Umbilical cord (tissue), 2 donors: ENCODE results near the gene MKX. TPM values are rescaled to one million over a fixed set of nuclear protein-coding genes. Genes with fewer than 3 reads are reported as not detected.
A peak's percentile ranks its signal among the peaks of the same experiment; 100 is the strongest.

ENCODE experiments used
- DNase-seq: peaks from one replicate; pipeline ENCODE4 v3.0.0-alpha.2; 2015; ENCODE audit warnings: low spot score
- total RNA-seq: library from RNA; depleted of rRNA; stranded (reverse); fragments of >200 nt; gene quantifications from one replicate; pipeline ENCODE4 v1.2.3, GENCODE V29; 2014; ENCODE audit warnings: low replicate concordance; ENCODE audit not compliant: insufficient read depth

The MKX gene
- total RNA-seq, result 10.1 TPM

DNA sequence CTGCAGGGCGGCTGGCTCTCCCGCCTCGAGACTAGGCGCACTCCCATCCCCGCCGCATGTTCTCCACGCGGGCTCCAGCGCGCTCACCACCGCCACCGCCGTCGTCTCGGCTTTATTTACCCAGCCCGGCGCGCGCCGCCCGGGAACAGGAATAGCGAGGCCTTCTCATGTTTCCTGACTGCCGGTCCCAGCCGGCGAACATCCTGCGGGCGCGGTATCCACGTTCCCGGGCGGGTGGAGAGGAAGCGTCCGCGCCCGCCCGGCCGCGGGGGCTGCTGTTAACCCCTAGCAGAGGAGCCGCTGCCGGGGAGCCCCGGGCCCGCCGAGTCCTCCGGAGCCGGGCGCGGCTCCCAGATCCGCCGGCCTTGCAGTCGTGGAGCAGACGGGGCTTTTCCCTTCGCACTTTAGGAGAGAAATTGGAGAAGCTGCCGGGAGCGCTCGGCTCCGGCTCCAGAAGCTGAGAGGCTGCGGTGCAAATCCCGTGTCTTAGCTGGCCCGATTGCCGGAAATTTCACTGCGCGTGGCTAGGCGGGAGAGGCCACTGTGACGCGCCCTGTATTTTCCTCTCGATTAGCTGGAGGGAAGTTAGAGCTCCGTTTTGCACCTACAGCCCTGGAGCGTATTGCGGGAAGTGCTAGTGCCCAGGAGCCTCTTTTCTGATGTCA, at the start of gene MKX:
Gene MKX (minus strand): TSS at position 88 of the 665 bp plus-strand sequence. CDS start 2,404 bp downstream, outside the sequence.
- peak; percentile 50 for DNase-seq

DNA sequence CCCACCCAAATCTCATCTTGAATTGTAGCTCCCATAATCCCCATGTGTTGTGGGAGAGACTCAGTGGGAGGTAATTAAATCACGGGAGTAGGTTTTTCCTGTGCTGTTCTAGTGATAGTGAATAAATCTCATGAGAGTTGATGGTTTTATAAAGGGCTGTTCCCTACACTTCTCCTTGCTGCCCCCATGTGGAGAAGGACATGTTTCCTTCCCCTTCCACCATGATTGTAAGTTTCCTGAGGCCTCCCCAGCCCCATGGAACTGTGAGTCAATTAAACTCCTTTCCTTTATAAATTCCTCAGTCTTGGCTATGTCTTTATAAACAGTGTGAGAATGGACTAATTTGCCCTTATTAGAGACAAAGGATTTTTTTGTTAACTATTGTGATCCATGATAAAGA, 48.5 kb upstream of the MKX start:
- no peak for DNase-seq

DNA sequence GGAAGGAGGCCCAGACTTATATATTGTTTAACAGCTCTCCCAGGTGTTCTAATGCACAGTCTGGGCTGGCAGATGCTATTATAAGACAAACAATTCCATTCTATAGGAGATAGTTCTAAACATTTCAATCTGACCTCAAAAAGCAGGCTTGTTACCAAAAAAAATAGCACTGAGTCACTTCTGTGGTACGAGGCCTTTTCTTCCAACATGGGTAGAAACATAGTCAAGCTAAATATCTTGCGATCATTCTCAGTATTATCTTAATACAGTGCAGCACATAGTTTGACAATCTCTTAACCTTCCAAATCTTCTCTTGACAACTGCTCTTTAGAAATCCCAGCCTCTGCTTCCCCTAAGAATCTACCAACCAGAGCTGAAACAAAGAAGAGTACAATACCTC, 46.6 kb upstream of the MKX start:
- peak; percentile 75 for DNase-seq

DNA sequence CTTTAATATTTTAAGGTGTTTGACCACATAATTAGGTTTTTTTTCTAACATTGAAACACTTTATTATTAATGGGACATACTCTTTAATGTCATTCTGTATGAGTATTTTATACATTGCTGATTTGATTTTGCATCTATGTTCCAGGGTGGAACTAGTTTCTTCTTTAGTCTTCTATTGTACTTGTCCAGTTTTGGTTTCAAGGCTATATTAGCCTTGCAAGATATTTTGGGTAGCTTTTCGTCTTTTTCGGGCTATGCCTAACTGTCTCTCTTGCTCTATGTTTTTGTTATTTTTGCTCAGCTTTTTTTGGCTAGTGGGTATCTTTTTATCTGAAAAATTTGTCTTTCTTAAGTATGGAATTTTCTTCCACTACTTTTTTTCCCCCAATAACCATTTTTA, 38.7 kb upstream of the MKX start:
- no peak for DNase-seq

- DNase-seq, result peak; percentile 28
Observed at GRCh38 chr10:27783660-27784059, 38.0 kb upstream of the MKX start.

- DNase-seq, result peak; percentile 26
Observed at GRCh38 chr10:27779462-27780015, 33.9 kb upstream of the MKX start.

GRCh38 chr10:27774831-27775230, 29.2 kb upstream of the MKX start:
- peak; percentile 58 for DNase-seq

DNA sequence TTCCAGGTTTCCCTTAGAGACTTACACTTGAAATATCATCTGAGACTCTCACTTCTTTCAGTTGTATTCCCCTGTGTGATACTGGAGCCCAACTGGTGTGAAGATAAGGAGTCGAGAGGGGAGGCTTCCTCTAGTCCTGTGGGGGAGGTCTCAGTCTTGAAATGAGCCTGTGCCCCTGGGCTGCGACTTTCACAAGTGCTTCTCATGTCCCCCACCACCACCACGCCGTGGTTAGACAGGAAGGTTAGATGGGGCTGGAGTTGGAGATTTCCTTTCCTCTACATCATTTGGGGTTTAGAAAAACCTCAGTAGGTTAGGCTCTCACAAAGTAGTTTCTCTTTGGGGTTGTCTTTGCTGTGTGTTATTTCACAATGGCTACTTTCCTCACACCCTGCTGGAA, 25.6 kb upstream of the MKX start:
- no peak for DNase-seq

GRCh38 chr10:27770181-27770580, 24.6 kb upstream of the MKX start:
- DNase-seq, result no peak

DNA sequence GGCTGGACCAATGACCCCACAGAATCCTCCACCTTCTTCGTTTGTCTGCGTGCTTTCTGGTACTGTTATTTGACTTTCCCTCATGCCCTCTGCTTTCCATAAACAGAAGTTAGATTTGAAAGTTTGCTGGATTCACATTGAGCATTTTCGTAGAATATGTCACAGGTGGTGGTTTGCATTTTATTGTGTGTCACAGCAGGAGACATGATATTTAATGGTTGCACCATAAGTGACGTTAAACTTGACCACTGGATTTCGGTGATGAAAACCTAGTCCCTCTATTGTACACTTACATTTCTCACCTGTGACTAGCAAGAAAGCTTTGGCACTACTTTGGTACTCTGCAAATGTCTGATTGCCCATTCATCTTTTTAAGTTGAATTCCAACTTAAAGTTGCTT, 15.2 kb upstream of the MKX start:
- DNase-seq, result no peak

- peak; percentile 31 for DNase-seq
Observed at GRCh38 chr10:27759483-27760272, 14.1 kb upstream of the MKX start.

DNA sequence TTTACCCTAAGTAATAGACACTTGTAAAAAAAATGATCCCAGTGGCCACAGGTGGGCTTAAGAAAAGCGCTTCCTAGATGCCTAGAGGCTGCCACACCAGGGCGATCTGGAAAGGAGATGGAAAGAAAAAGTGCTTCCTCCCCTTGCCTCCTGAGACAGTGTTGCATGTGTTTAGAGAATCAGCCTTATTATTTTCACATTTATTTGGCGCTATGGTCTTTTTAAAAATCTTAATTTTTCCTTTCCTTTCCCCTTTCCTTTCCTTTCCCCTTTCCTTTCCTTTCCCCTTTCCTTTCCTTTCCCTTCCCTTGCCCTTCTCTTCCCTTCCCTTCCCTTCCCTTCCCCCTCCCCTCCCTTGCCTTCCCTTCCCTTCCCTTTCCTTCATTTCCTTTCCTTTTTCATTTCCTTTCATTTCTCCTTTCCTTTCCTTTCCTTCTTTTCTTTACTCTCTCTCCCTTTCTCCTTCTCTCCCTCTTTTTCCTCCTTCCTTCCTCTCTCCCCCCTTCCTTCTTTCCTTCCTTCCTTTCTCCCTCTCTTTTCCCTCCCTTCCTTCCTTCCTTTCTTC, 7.1 kb upstream of the MKX start:
- no peak for DNase-seq

- no peak for DNase-seq
Observed at GRCh38 chr10:27748601-27749000, 3.0 kb upstream of the MKX start.

DNA sequence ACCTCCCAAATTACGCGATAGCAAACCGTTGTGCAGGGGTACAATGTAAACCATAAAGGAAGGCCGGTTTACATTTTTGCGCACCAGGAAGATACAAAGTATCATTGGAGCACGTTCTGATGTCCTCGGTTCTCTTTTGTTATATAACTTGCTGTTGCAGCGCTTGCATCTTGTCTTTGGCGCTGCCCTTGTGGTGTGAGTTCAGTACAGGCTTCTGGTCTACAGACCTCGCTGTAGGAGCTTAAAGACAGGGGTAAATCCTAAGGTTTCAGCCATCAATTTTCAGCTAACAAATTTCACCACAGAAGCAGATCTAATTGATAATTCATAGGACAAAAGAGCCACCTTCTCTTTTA, 1.5 kb upstream of the MKX start:
- peak; percentile 15 for DNase-seq

DNA sequence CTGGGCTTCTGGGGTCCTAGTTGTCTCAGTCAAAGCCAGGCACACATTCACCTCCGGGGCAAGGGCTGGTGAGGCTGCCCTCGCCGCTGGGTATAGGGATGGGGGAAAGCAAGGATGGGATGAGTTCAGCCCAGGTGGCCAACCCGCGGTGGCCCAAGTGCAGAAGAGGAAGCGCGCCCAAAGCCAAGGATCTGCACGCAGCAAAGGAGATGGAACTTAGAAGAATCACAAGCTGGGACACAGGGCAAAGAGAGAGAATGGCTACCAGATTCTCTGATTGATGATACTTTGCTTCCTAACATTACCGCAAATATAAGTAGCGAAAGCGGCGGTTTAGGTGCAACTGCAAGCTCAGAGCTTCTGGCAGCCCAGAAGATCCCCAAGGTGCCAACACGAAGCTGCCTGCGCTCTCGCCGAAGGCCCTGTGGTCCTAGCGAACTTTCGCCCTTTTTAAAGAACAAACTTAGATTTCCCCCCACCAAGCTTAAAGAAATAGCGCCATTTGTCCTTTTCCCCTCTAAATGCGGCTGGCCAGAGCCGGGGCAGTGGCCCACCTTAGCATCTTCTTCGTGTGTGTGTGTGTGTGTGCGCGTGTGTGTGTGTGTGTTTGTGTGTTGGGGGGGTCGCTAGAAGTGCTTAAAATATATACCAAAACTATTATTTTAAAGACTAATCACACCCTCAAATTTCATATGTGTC, 927 bp upstream of the MKX start:
- no peak for DNase-seq

- peak; percentile 13 for DNase-seq
Observed at GRCh38 chr10:27744802-27745731, 552 bp downstream of the MKX start.

- DNase-seq, result peak; percentile 33
Observed at GRCh38 chr10:27743877-27744801, 1.5 kb downstream of the MKX start.

DNA sequence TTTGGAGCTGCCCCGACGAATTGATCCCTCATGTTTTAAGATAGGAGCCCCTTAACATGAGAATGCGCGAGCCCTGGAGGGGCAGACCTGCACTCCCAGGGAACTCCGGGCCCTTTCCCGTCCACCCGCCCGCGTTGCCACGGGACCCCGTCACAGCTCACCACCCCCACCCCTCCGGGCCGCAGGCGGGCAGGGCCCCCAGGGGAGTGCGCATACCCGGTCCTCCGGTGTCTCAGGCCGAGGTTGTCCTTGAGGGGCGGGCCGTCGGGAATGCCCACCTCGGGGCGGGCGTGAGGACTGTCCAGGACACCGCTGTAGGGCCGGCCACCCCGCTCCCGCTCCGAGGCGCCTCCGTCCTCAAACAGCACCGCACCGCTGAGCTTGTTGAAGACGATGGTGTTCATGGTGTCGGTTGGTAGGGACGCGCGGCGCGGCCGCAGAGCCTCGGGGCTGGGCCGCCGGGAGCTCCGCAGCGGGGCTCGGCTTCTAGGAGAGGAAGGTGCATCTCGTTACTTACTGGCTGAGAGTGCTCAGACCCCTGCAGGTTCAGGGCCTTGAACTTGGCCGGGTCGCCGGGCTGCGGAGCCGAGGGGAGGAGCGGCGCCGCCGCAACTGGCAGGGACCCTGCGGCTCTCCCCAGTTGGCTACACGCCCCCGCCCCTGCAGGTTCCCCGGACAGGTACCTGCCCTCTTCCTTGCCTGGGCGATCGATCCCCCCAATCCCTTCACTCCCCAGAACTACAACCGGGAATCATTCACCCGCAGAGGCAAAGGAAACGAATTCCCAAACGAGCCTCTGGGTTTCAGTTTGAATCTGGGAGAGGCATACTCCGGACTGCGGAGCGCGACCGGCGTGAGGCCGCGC, 2.4 kb downstream of the MKX start:
- DNase-seq, result peak; percentile 32
